ENCODE results near the gene FAM184B. TPM values are rescaled to one million over a fixed set of nuclear protein-coding genes. Genes with fewer than 3 reads are reported as not detected.

FAM184B gene
- total RNA-seq, 1 donor from 2014 or later = not detected

DNA sequence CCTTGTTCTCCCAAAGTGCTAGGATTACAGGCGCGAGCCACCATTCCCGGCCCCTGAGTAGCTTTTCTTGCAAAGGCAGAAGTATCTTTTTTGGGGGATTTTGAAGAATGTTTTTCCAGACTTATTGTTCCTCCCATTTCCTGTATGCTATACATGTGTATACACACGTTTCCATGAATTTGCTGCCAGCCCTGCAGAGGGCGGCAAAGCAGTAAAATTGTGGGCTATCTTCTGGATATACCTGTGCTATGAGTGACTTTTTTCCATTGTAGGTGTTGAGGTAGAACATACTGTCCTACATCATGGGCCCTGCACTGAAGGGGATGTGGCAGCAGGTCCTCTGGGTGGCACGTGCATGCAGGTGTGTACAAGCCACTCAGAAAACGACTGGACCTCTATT lies 183.9 kb downstream of the FAM184B start:
- DNase-seq (ENCODE audit: extremely low spot score in 2 of 2) = no peak
- Histone ChIP-seq H3K9me3 (no peaks in the 10 kb centered on the region), H3K27ac (no peak overlapping the region), H3K27me3 (no peaks in the 10 kb centered on the region), H3K4me1 (no peaks in the 10 kb centered on the region), H3K4me3 (no peak overlapping the region), H3K36me3 (peaks cover 0 to 42% of the 10 kb centered on the region in 2 donors)
- TF ChIP-seq POLR2AphosphoS5 (IDR thresholded peaks at IDR 0.05; ENCODE audit: insufficient read depth in 1 of 2, low read depth in 1 of 2) = no peak
- no peak for TF ChIP-seq POLR2A (IDR thresholded peaks at IDR 0.05)
- TF ChIP-seq, protein P1, sequence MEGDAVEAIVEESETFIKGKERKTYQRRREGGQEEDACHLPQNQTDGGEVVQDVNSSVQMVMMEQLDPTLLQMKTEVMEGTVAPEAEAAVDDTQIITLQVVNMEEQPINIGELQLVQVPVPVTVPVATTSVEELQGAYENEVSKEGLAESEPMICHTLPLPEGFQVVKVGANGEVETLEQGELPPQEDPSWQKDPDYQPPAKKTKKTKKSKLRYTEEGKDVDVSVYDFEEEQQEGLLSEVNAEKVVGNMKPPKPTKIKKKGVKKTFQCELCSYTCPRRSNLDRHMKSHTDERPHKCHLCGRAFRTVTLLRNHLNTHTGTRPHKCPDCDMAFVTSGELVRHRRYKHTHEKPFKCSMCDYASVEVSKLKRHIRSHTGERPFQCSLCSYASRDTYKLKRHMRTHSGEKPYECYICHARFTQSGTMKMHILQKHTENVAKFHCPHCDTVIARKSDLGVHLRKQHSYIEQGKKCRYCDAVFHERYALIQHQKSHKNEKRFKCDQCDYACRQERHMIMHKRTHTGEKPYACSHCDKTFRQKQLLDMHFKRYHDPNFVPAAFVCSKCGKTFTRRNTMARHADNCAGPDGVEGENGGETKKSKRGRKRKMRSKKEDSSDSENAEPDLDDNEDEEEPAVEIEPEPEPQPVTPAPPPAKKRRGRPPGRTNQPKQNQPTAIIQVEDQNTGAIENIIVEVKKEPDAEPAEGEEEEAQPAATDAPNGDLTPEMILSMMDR (IDR thresholded peaks at IDR 0.05) = no peak
- intact Hi-C loops (cut with DNase I) = no loop called here

DNA sequence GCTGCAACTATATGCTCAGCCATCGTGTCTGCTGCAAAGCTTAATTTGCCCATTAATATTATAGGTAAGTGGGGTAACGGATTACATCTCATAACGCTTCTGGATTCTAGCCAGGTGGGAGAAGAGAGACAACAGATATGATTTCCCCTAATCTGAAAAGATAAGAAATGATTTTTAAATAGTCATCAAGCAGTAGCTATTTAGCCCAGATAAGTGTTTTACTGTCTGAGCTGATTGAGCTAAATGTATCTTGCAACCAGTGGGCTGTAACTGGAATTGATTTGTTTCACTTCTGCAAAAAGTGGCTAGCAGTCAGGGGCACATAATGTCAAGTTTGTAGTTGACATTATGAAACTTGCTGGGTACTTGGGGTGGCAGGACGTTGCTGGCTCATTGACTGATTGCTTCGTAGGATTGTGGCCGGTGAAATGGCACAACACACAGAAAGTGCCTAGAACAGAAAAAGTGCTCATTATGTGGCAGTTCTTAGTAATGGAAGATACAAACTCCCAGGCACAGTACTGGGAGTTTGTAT lies 185.9 kb downstream of the FAM184B start:
- intact Hi-C loops (cut with DNase I) = no loop called here
- Histone ChIP-seq H3K27ac (no peak overlapping the region), H3K9me3 (no peaks in the 10 kb centered on the region), H3K36me3 (peaks cover 0 to 42% of the 10 kb centered on the region in 2 donors), H3K27me3 (no peaks in the 10 kb centered on the region), H3K4me3 (no peak overlapping the region), H3K4me1 (no peaks in the 10 kb centered on the region)
- TF ChIP-seq, protein P1 (IDR thresholded peaks at IDR 0.05) = no peak
- TF ChIP-seq POLR2A (IDR thresholded peaks at IDR 0.05) = no peak
- TF ChIP-seq POLR2AphosphoS5 (IDR thresholded peaks at IDR 0.05; ENCODE audit: insufficient read depth in 1 of 2, low read depth in 1 of 2) = no peak
- DNase-seq (ENCODE audit: extremely low spot score in 2 of 2) = no peak

DNA sequence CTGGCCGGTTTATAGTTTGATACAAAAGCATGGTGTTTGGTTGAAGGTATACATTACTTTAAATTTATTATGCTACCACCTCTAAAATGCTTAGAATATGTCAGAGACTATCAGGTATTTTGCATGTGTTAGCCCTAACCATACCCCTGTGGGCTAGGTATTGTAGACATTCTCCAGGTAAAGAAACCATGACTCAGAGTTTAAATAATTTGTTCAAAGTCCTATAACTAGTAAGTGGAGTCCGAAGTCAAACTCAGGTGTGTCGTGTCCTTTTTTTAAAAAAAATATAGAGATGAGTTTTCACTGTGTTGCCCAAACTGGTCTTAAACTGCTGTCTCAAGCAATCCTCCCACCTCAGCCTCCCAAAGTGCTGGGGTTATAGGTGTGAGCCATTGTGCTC lies 192.1 kb downstream of the FAM184B start:
- Histone ChIP-seq H3K9me3 (no peaks in the 10 kb centered on the region), H3K4me3 (no peak overlapping the region), H3K36me3 (peaks cover 0 to 51% of the 10 kb centered on the region in 2 donors), H3K4me1 (no peaks in the 10 kb centered on the region), H3K27ac (no peak overlapping the region), H3K27me3 (no peaks in the 10 kb centered on the region)
- intact Hi-C loops (cut with DNase I) = no loop called here
- TF ChIP-seq, protein P1 (IDR thresholded peaks at IDR 0.05) = no peak
- TF ChIP-seq POLR2A (IDR thresholded peaks at IDR 0.05) = no peak
- no peak for TF ChIP-seq POLR2AphosphoS5 (IDR thresholded peaks at IDR 0.05; ENCODE audit: insufficient read depth in 1 of 2, low read depth in 1 of 2)
- no peak for DNase-seq (ENCODE audit: extremely low spot score in 2 of 2)

DNA sequence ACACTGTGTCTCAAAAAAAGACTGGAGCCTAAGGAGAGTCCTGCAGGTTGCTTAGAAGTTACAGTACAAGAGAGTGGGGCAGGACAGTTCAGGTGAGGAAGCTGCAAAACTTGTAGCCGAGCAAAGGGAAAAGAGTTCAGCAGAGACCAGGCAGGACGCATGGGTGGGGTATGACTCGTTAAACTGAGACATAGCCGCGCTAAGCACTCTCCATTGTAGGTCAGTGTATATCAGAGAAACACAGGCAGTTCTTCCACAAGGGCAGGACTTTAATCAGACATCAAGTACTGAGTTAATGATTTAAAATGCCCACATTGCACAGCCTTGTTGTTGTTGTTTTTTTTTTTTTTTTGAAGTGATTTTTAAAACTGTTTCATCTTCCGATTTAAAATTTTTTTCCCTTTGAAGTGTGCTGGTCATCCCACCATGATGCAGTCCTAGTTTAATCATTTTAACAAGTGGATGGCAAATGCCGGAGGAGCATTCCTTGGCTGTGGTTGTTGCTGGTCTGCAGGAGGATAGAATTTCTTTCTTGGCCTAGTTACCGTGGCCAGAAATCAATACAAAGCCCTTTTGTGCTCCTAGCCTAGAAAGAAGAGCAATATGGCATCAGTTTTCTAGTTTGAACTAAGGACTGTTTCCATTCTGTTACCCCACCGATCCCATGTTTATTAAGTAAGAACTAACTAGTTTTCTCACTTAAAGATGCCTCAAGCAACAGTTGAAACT lies 194.2 kb downstream of the FAM184B start:
- TF ChIP-seq, protein P1 (IDR thresholded peaks at IDR 0.05) = no peak
- TF ChIP-seq POLR2A (IDR thresholded peaks at IDR 0.05) = no peak
- no peak for TF ChIP-seq POLR2AphosphoS5 (IDR thresholded peaks at IDR 0.05; ENCODE audit: insufficient read depth in 1 of 2, low read depth in 1 of 2)
- no peak overlapping the region for H3K27ac ChIP-seq
- no peak overlapping the region for H3K4me3 ChIP-seq
- no peaks in the 10 kb centered on the region for H3K9me3 ChIP-seq
- no peaks in the 10 kb centered on the region for H3K4me1 ChIP-seq
- no peaks in the 10 kb centered on the region for H3K27me3 ChIP-seq
- intact Hi-C loops (cut with DNase I) = no loop called here
- peaks cover 0 to 72% of the 10 kb centered on the region in 2 donors for H3K36me3 ChIP-seq
- DNase-seq (ENCODE audit: extremely low spot score in 2 of 2) = no peak

All from vagina (tissue), 2 donors.